GM21423 (cell line): ENCODE results near the gene HS6ST3.

Experiments used
- ATAC-seq: cut with Tn5 transposase; IDR thresholded peaks from one replicate; pipeline ENCODE4 v1.9.1; 2021; ENCODE audit warnings: mild to moderate bottlenecking, moderate library complexity; ENCODE audit not compliant: unreplicated experiment

HS6ST3 gene

GRCh38 chr13:96860882-96861281 lies 771.0 kb downstream of the HS6ST3 start:
- ATAC-seq, result no peak

- ATAC-seq, result no peak
Measured at GRCh38 chr13:96862093-96862492, 772.2 kb downstream of the HS6ST3 start.

GRCh38 chr13:96862999-96863398 lies 773.1 kb downstream of the HS6ST3 start:
- no peak for ATAC-seq

GRCh38 chr13:96871469-96871868 lies 781.6 kb downstream of the HS6ST3 start:
- no peak for ATAC-seq

GRCh38 chr13:96880419-96880818 lies 790.5 kb downstream of the HS6ST3 start:
- no peak for ATAC-seq
